Osteoblast (primary cell): ENCODE measurements around the gene DLGAP1. TPM values are rescaled to one million over a fixed set of nuclear protein-coding genes. Genes with fewer than 3 reads are reported as not detected.

Experiments
- DNase-seq: peaks from one replicate; pipeline ENCODE4 v3.0.0; 2011; ENCODE audit warnings: low spot score, mixed read lengths; ENCODE audit not compliant: insufficient read length; ENCODE audit errors: missing footprints
- H2AFZ ChIP-seq: 2 replicates; pipeline ENCODE4 v1.6.0; 2011; ENCODE audit warnings: mild to moderate bottlenecking, low read length
- H3K27ac ChIP-seq: 2 replicates; pipeline ENCODE4 v1.5.1; 2011; ENCODE audit warnings: mild to moderate bottlenecking, low read depth, low read length, moderate library complexity
- H3K27me3 ChIP-seq: 2 replicates; pipeline ENCODE4 v1.6.0; 2012; ENCODE audit warnings: mild to moderate bottlenecking, control low read depth, inconsistent platforms, low read length, moderate library complexity; ENCODE audit not compliant: insufficient read depth
- H3K36me3 ChIP-seq: 2 replicates; pipeline ENCODE4 v1.5.1; 2011; ENCODE audit warnings: mild to moderate bottlenecking, low read length, control low read depth, moderate library complexity; ENCODE audit not compliant: insufficient read depth
- H3K4me1 ChIP-seq: 2 replicates; pipeline ENCODE4 v1.5.1; 2011; ENCODE audit warnings: mild to moderate bottlenecking, low read length, control low read depth, moderate library complexity; ENCODE audit not compliant: insufficient read depth
- H3K4me2 ChIP-seq: 2 replicates; pipeline ENCODE4 v1.6.0; 2011; ENCODE audit warnings: mild to moderate bottlenecking, low read length; ENCODE audit not compliant: insufficient read depth
- H3K4me3 ChIP-seq: fragments of 200-600 bp; sonication (generic); 3 replicates; pipeline ENCODE4 v1.5.1; 2012; ENCODE audit warnings: mild to moderate bottlenecking, low read length, inconsistent platforms; ENCODE audit not compliant: insufficient read depth
- H3K79me2 ChIP-seq: 2 replicates; pipeline ENCODE4 v1.6.0; 2012; ENCODE audit warnings: mild to moderate bottlenecking, low read length, control low read depth, inconsistent platforms; ENCODE audit not compliant: insufficient read depth
- H3K9me3 ChIP-seq: 2 replicates; pipeline ENCODE4 v1.5.1; 2011; ENCODE audit warnings: low read depth, low read length, control low read depth
- H4K20me1 ChIP-seq: 2 replicates; pipeline ENCODE4 v1.6.0; 2012; ENCODE audit warnings: mild to moderate bottlenecking, low read length, control low read depth; ENCODE audit not compliant: insufficient read depth
- CTCF ChIP-seq: IDR thresholded peaks from 2 replicates; pipeline ENCODE4 v1.5.1; 2011; ENCODE audit warnings: mild to moderate bottlenecking, low read depth, low read length, moderate library complexity; ENCODE audit errors: extremely low read depth
- total RNA-seq: library from RNA; depleted of rRNA; stranded (reverse); fragments of >200 nt; gene quantifications from 2 replicates; pipeline ENCODE4 v1.2.3, GENCODE V29; 2012

The DLGAP1 gene
- total RNA-seq, 1 donor = not detected

GRCh38 chr18:3485153-3486149 lies 969.7 kb downstream of the DLGAP1 start:
- Histone ChIP-seq H3K27me3 (no peaks in the 10 kb centered on the region), H3K4me2 (no peak overlapping the region), H3K4me1 (no peaks in the 10 kb centered on the region), H3K9me3 (no peaks in the 10 kb centered on the region), H3K36me3 (no peaks in the 10 kb centered on the region), H4K20me1 (no peaks in the 10 kb centered on the region), H3K27ac (no peak overlapping the region), H3K79me2 (no peaks in the 10 kb centered on the region), H2AFZ (no peak overlapping the region), H3K4me3 (no peak overlapping the region)
- TF ChIP-seq CTCF = no peak
- DNase-seq = no peak

- no peaks in the 10 kb centered on the region for H3K27me3 ChIP-seq
- H3K36me3 ChIP-seq = no peaks in the 10 kb centered on the region
- no peaks in the 10 kb centered on the region for H4K20me1 ChIP-seq
- no peaks in the 10 kb centered on the region for H3K4me1 ChIP-seq
- no peak for DNase-seq
- no peak overlapping the region for H2AFZ ChIP-seq
- H3K4me2 ChIP-seq = no peak overlapping the region
- no peak for TF ChIP-seq CTCF
- no peaks in the 10 kb centered on the region for H3K79me2 ChIP-seq
- H3K9me3 ChIP-seq = no peaks in the 10 kb centered on the region
- H3K4me3 ChIP-seq = no peak overlapping the region
- no peak overlapping the region for H3K27ac ChIP-seq
Observed at GRCh38 chr18:3482258-3482657, 972.8 kb downstream of the DLGAP1 start.

- H3K4me3 ChIP-seq = no peak overlapping the region
- H3K4me2 ChIP-seq = no peak overlapping the region
- H3K27ac ChIP-seq = no peak overlapping the region
- no peak overlapping the region for H2AFZ ChIP-seq
- H3K9me3 ChIP-seq = no peaks in the 10 kb centered on the region
- no peaks in the 10 kb centered on the region for H3K4me1 ChIP-seq
- H3K27me3 ChIP-seq = no peaks in the 10 kb centered on the region
- no peaks in the 10 kb centered on the region for H4K20me1 ChIP-seq
- peak; percentile 67 for TF ChIP-seq CTCF
- H3K36me3 ChIP-seq = no peaks in the 10 kb centered on the region
- peak; percentile 35 for DNase-seq
- no peaks in the 10 kb centered on the region for H3K79me2 ChIP-seq
Observed at GRCh38 chr18:3481696-3482210, 973.4 kb downstream of the DLGAP1 start.

GRCh38 chr18:3480827-3481573 lies 974.1 kb downstream of the DLGAP1 start:
- no peaks in the 10 kb centered on the region for H4K20me1 ChIP-seq
- H3K79me2 ChIP-seq = no peaks in the 10 kb centered on the region

More at GRCh38 chr18:3480827-3481573, 974.1 kb downstream of the DLGAP1 start:
- Histone ChIP-seq H3K36me3 (no peaks in the 10 kb centered on the region), H3K27me3 (no peaks in the 10 kb centered on the region), H2AFZ (no peak overlapping the region), H3K4me1 (no peaks in the 10 kb centered on the region), H3K9me3 (no peaks in the 10 kb centered on the region), H3K4me3 (no peak overlapping the region), H3K4me2 (no peak overlapping the region), H3K27ac (no peak overlapping the region)
- DNase-seq = no peak
- no peak for TF ChIP-seq CTCF
